Tibial nerve (tissue), 4 donors: ENCODE measurements around the gene IGFN1. TPM values are rescaled to one million over a fixed set of nuclear protein-coding genes. Genes with fewer than 3 reads are reported as not detected.
"Not testable (repeated sequence)": the region's sequence is repeated elsewhere in the genome, so short reads cannot be mapped to it uniquely, and the experiment has no call there.

Experiments
- DNase-seq, 2 donors: peaks; one replicate each; pipeline ENCODE4 v3.0.0-alpha.2; 2019; ENCODE audit warnings: low spot score in 2 of 2
- H3K27ac ChIP-seq, 4 donors: fragments of 200-600 bp; sonication (generic) in 3 of 4; one replicate each; pipeline ENCODE4 v1.5.1; 2017 to 2019; ENCODE audit warnings: mild to moderate bottlenecking in 1 of 4
- H3K27me3 ChIP-seq, 2 donors: fragments of 200-600 bp; sonication (generic) in 1 of 2; one replicate each; pipeline versions ENCODE4 v1.5.1 to v1.6.0; 2017 to 2019
- H3K36me3 ChIP-seq, 3 donors: fragments of 200-600 bp; sonication (generic); one replicate each; pipeline ENCODE4 v1.5.1; 2018 to 2019
- H3K4me1 ChIP-seq, 4 donors: fragments of 200-600 bp; sonication (generic) in 3 of 4; one replicate each; pipeline ENCODE4 v1.5.1; 2017 to 2019
- H3K4me3 ChIP-seq, 4 donors: fragments of 200-600 bp; sonication (generic) in 3 of 4; one replicate each; pipeline ENCODE4 v1.5.1; 2017 to 2019; ENCODE audit warnings: mild to moderate bottlenecking in 1 of 4, moderate library complexity in 1 of 4
- H3K9me3 ChIP-seq, 4 donors: fragments of 200-600 bp; sonication (generic) in 3 of 4; one replicate each; pipeline ENCODE4 v1.5.1; 2017 to 2019
- CTCF ChIP-seq, 5 experiments: fragments of 200-600 bp in 3 of 5; fragments of 450-650 bp in 2 of 5; sonication (generic) in 3 of 5; IDR thresholded peaks; one replicate each; pipeline ENCODE4 v1.5.1; 2016 to 2019; ENCODE audit warnings: antibody characterized with exemption in 5 of 5, mild to moderate bottlenecking in 3 of 5, moderate library complexity in 2 of 5
- EP300 ChIP-seq, 2 donors: sonication (generic); formaldehyde crosslinking; IDR thresholded peaks; one replicate each; pipeline ENCODE4 v1.6.1; 2017; ENCODE audit warnings: antibody characterized with exemption in 2 of 2, mild to moderate bottlenecking in 1 of 2
- POLR2A ChIP-seq, 2 donors: fragments of 450-650 bp; IDR thresholded peaks; one replicate each; pipeline ENCODE4 v1.6.1; 2017; ENCODE audit warnings: antibody characterized with exemption in 2 of 2, mild to moderate bottlenecking in 2 of 2, moderate library complexity in 2 of 2
- WGBS, 2 donors: methylation state at CpG; one replicate each; pipeline ENCODE4 v1.1.5; 2018; 5-methylcytosine and 5-hydroxymethylcytosine counted together
- total RNA-seq, 4 donors: library from RNA; depleted of rRNA; stranded (reverse); fragments of >200 nt; gene quantifications; one replicate each; pipeline ENCODE4 v1.1.0, GENCODE V29; 2016

Gene IGFN1
- total RNA-seq, 4 donors from 2014 or later = not detected

- no peaks in the 10 kb centered on the region for H3K27me3 ChIP-seq
- H3K9me3 ChIP-seq = peaks cover 0 to 14% (median 0%) of the 10 kb centered on the region in 4 donors
- 80 to 82% methylated on average over 16 of the region's 16 CpGs for WGBS, 2 donors
- no peak overlapping the region for H3K27ac ChIP-seq
- H3K36me3 ChIP-seq = no peaks in the 10 kb centered on the region
- DNase-seq = no peak
- no peak overlapping the region for H3K4me3 ChIP-seq
- no peaks in the 10 kb centered on the region for H3K4me1 ChIP-seq
- no peak for TF ChIP-seq EP300 (IDR thresholded peaks at IDR 0.05)
- TF ChIP-seq POLR2A (IDR thresholded peaks at IDR 0.05) = no peak
- TF ChIP-seq CTCF (IDR thresholded peaks at IDR 0.05) = no peak
Measured at GRCh38 chr1:201228011-201228983, 37.7 kb downstream of the IGFN1 start.

GRCh38 chr1:201229095-201229494 lies 38.5 kb downstream of the IGFN1 start:
- WGBS, 2 donors = 89 to 90% methylated on average over 4 of the region's 4 CpGs
- no peaks in the 10 kb centered on the region for H3K36me3 ChIP-seq
- peaks cover 0 to 14% (median 0%) of the 10 kb centered on the region in 4 donors for H3K9me3 ChIP-seq
- no peak for DNase-seq
- no peak overlapping the region for H3K27ac ChIP-seq
- H3K4me1 ChIP-seq = no peaks in the 10 kb centered on the region
- H3K27me3 ChIP-seq = no peaks in the 10 kb centered on the region
- no peak overlapping the region for H3K4me3 ChIP-seq
- TF ChIP-seq CTCF (IDR thresholded peaks at IDR 0.05) = no peak
- no peak for TF ChIP-seq EP300 (IDR thresholded peaks at IDR 0.05)
- TF ChIP-seq POLR2A (IDR thresholded peaks at IDR 0.05) = no peak

- WGBS, 2 donors = 61 to 62% methylated on average over 6 of the region's 6 CpGs
- Histone ChIP-seq H3K4me1 (no peaks in the 10 kb centered on the region), H3K9me3 (peaks cover 0 to 14% (median 0%) of the 10 kb centered on the region in 4 donors), H3K27ac (no peak overlapping the region), H3K36me3 (no peaks in the 10 kb centered on the region), H3K27me3 (no peaks in the 10 kb centered on the region), H3K4me3 (no peak overlapping the region)
- no peak for DNase-seq
- no peak for TF ChIP-seq POLR2A (IDR thresholded peaks at IDR 0.05)
- TF ChIP-seq CTCF (IDR thresholded peaks at IDR 0.05) = no peak
- no peak for TF ChIP-seq EP300 (IDR thresholded peaks at IDR 0.05)
Measured at GRCh38 chr1:201229771-201230635, 39.4 kb downstream of the IGFN1 start.

- Histone ChIP-seq H3K9me3 (peaks cover 0 to 14% (median 0%) of the 10 kb centered on the region in 4 donors), H3K27me3 (no peaks in the 10 kb centered on the region), H3K27ac (no peak overlapping the region), H3K4me1 (no peaks in the 10 kb centered on the region), H3K4me3 (no peak overlapping the region), H3K36me3 (no peaks in the 10 kb centered on the region)
- 83 to 94% methylated on average over 4 of the region's 4 CpGs for WGBS, 2 donors
- no peak for TF ChIP-seq CTCF (IDR thresholded peaks at IDR 0.05)
- no peak for TF ChIP-seq EP300 (IDR thresholded peaks at IDR 0.05)
- no peak for TF ChIP-seq POLR2A (IDR thresholded peaks at IDR 0.05)
- DNase-seq = no peak
Measured at GRCh38 chr1:201230676-201231075, 40.1 kb downstream of the IGFN1 start.

- H3K27ac ChIP-seq, DNase-seq, H3K4me1 ChIP-seq, H3K36me3 ChIP-seq, H3K9me3 ChIP-seq, H3K4me3 ChIP-seq: not testable (repeated sequence)
- H3K27me3 ChIP-seq = peaks cover 0 to 23% of the 10 kb centered on the region in 2 donors
- WGBS, 2 donors = 86 to 93% methylated on average over 11 of the region's 11 CpGs
Measured at GRCh38 chr1:201239646-201240045, 49.0 kb downstream of the IGFN1 start.
